ENCODE measurements around the gene MAJIN.
A peak's percentile ranks its signal among the peaks of the same experiment; 100 is the strongest.

MAJIN gene

GRCh38 chr11:64932324-64932723 is 39.6 kb downstream of the MAJIN start:
- DNase-seq (ENCODE audit: low read depth in 2 of 2), result no peak

DNA sequence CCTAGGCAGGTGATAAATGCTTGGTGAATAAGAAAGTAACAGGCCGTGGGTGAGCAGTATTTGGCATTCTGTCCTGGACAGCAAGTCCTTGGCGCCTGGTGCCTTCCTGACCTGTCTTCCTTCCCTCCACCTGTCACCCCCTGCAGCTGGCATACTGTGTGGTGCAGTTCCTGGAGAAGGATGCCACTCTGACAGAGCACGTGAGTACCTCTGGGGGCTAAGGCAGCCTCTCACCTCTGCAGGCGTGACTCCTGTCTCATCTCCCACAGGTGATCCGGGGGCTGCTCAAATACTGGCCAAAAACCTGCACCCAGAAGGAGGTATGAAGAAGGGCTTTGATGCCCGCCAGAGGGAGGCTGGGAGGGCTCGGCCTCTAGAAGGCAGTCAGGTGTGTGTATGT is 40.6 kb downstream of the MAJIN start:
- no peak for DNase-seq (ENCODE audit: low read depth in 2 of 2)

DNA sequence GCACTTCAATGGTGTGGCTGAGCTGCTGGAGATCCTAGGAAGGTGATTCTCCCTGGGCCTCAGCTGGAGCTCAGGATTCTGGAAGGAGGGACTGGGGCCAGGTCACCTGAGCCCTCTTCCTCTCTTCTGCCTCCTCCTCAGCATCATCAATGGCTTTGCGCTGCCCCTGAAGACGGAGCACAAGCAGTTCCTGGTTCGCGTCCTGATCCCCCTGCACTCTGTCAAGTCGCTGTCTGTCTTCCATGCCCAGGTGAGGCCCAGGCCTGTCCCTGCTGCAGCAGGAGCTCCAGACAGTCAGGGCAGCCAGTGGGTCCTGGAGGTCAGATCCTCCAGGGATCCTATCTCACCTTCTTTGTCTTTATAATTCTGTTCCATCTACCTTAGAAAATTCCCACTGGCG is 41.6 kb downstream of the MAJIN start:
- DNase-seq (ENCODE audit: low read depth in 2 of 2), result no peak

- no peak for DNase-seq (ENCODE audit: low read depth in 2 of 2)
Measured at GRCh38 chr11:64929625-64930024, 42.3 kb downstream of the MAJIN start.

GRCh38 chr11:64928957-64929356 is 43.0 kb downstream of the MAJIN start:
- DNase-seq (ENCODE audit: low read depth in 2 of 2), result no peak

- DNase-seq (ENCODE audit: low read depth in 2 of 2), result no peak
Measured at GRCh38 chr11:64926689-64927088, 45.2 kb downstream of the MAJIN start.

- DNase-seq (ENCODE audit: low read depth in 2 of 2), result no peak
Measured at GRCh38 chr11:64925536-64926436, 46.1 kb downstream of the MAJIN start.

- no peak for DNase-seq (ENCODE audit: low read depth in 2 of 2)
Measured at GRCh38 chr11:64924910-64925284, 47.0 kb downstream of the MAJIN start.

GRCh38 chr11:64923944-64924909 is 47.7 kb downstream of the MAJIN start, which contains the start of gene PPP2R5B:
Gene PPP2R5B, plus strand, starts transcription at chr11:64924689. Its CDS starts 1,046 bp downstream, at chr11:64925735.
- peak; percentile 74 to 82 for DNase-seq (ENCODE audit: low read depth in 2 of 2)

- DNase-seq (ENCODE audit: low read depth in 2 of 2), result no peak
Measured at GRCh38 chr11:64923151-64923661, 48.7 kb downstream of the MAJIN start.

GRCh38 chr11:64921384-64921783 is 50.5 kb downstream of the MAJIN start:
- no peak for DNase-seq (ENCODE audit: low read depth in 2 of 2)

DNA sequence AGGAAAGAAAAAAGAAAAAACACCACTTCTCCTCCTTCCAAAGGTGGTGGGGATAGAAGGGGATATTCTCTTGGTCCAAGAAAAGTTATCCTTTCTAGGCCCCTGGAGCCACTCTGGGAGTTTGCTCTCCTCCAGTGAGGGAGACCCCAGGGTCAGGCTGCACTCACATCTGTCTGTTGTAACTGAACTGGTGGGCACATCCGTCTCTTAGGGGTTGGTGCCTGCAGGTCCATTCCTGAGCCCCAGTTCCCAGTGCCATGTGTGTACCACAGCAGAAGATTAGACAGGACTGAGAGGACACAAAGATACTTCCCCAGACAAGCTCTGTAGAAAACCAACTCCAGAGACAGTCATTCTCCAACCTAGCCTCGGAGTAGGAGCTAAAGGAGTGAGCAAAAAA is 51.8 kb downstream of the MAJIN start:
- no peak for DNase-seq (ENCODE audit: low read depth in 2 of 2)

DNA sequence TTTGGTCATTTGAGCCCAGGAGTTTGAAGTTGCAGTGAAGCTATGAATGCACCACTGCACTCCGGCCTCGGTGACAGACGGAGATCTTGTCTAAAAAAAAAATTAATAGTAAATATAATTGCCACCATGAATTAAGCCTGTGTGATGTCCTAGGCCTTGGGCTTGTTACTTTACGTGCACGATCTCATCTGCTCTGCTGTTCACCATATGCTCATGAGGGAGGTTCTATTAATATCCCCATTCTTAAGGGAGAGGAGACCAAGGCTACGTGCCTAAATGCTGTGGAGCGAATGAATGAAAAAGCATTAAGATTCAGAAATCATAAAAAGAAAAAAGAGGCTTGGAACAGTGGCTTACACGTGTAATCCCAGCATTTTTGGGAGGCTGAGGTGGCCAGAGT is 52.3 kb downstream of the MAJIN start:
- DNase-seq (ENCODE audit: low read depth in 2 of 2), result no peak

DNA sequence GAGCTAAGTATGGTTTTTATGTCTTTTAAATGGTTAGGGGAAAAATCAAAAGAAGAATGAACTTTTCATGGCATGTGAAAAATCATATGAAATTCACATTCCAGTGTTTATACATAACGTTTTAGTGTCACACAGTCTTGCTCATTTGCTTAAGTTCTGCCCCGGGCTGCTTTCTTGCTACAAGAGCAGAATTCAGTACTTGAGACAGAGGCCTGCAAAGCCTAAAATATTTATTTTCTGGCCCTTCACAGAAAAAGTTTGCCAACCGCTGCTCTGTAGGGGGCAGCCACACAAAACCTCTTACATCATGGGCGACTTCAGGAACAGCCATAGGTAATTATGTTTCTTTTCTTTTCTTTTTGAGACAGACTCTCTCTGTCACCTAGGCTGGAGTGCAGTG is 53.9 kb downstream of the MAJIN start:
- DNase-seq (ENCODE audit: low read depth in 2 of 2), result no peak

- no peak for DNase-seq (ENCODE audit: low read depth in 2 of 2)
Measured at GRCh38 chr11:64917663-64917995, 54.3 kb downstream of the MAJIN start.

DNA sequence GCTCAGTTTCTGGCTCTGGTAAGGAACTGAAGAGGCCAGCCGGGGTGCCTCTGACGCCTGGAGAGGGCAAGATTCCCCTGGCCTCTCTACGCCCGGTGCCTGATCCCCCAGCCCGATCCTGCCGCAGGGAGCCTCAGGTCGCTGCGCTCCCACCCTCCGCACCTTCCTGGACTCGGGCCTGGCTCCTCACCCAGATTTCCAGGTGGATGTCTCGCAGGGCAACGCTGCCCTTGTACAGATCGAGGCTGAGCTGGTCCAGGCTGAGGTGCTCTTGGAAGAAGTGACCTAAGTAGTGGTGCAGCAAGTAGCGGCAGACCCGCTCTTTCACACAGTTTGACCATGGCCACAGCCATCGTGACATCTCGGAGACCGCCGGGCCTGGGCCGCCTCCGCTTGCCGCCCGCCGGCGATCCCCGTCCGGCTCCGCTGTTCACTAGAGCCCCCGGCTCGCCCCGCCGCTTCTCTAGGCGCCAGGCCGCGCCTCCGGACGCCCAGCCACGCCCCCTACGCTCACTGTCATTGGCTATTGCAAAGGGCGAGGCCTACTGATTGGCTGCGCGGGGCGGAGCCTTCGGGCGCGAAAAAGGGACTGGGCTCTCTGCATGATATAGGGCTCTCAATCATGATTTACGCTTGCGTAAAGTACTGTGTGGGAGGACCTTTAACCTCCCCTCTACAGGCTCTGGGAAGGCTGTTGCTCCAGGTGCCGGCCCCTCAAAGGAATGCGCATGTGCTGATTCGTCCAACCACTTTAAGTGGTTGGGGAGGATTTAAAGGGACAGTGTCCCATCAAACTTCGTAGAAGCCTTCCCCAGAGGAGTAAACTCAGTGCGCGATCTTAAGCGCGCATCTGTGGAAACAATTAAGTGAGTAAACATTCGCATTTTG is 54.9 kb downstream of the MAJIN start, which contains the start of gene ATG2A:
ATG2A (minus strand) TSS at position 435 of the 888 bp plus-strand sequence; CDS start at position 361, 74 bp downstream.
- peak; percentile 97 for DNase-seq (ENCODE audit: low read depth in 2 of 2)

- DNase-seq (ENCODE audit: low read depth in 2 of 2), result peak in 1 of 2 donors; percentile 8
Measured at GRCh38 chr11:64916040-64916774, 55.7 kb downstream of the MAJIN start.

DNA sequence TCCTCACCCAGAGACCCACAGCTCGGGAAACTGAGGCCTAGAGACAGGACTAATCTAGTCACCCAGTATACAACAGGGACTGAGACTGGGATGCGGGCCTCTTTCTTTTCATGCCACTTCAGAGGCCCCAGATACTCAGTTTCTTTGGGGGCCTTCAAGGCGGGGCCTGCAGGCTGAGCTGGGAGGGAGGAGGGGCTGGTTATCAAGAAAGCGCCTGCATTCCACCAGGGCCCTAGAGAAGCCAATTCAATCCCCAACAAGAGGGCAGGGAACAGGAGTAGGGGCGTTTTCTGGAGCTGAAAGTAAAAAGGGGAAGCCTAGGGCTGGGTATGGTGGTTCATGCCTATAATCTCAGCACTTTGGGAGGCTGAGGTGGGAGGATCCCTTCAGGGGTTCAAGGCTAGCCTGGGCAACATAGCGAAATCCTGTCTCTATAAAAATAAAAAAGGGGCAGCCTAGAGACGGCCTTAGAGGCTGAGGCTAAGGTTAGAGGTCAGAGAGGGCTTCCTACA is 56.5 kb downstream of the MAJIN start:
- DNase-seq (ENCODE audit: low read depth in 2 of 2), result no peak

DNA sequence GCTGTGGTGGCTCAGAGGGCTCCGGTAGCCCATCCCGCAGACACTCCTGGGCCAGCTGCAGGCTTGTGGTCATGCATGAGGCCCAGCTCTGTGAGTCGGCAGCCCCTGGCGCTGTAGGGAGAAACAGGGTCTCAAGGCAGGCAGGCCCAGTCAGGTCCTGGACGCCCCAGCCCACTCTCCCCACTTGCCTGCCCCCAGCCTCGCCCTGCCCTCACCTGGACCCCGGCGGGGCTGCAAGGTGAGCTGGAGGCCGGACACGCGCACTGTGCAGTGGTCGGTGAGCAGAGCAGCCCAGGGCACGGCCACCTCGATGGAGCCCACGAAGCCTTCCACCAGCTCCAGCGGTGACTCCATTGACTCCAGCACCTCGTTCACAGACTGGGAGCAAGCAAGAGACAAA is 57.8 kb downstream of the MAJIN start:
- DNase-seq (ENCODE audit: low read depth in 2 of 2), result no peak

- DNase-seq (ENCODE audit: low read depth in 2 of 2), result no peak
Measured at GRCh38 chr11:64913171-64913727, 58.7 kb downstream of the MAJIN start.

All from stimulated activated CD8-positive, alpha-beta memory T cell treated with anti-CD3 and anti-CD28 coated beads, Interleukin-7, amount 100 ng/mL, for 1 hour (primary cell).